ENCODE results near the gene PRKCE. TPM values are rescaled to one million over a fixed set of nuclear protein-coding genes. Genes with fewer than 3 reads are reported as not detected.
A peak's percentile ranks its signal among the peaks of the same experiment; 100 is the strongest.

Gene PRKCE
- total and polyA plus RNA-seq, 2 donors (not counting 3 experiments of a cell fraction or from before 2014, with no cell fraction given) = 27.9 to 33.9 TPM

- Histone ChIP-seq H2AFZ (ENCODE audit: low read depth, low read length) (no peak overlapping the region), H3K4me3 (replicated peaks in 1 of 3; ENCODE audit: insufficient read depth in 1 of 3, low read depth in 1 of 3, low read length in 3 of 3) (no peak overlapping the region), H4K20me1 (replicated peaks; ENCODE audit: control insufficient read depth, extremely low read depth, insufficient read depth, low read length) (no peaks in the 10 kb centered on the region), H3K9ac (replicated peaks; ENCODE audit: extremely low read depth, insufficient read depth, low read length) (no peak overlapping the region), H3K79me2 (ENCODE audit: control insufficient read depth, insufficient read depth, low read length) (no peaks in the 10 kb centered on the region), H3K4me1 (ENCODE audit: control insufficient read depth, extremely low read depth, insufficient read depth, low read length) (peaks cover 4% of the 10 kb centered on the region), H3K36me3 (ENCODE audit: control insufficient read depth in 2 of 2, extremely low read depth in 1 of 2, insufficient read depth in 2 of 2, low read length in 2 of 2) (no peaks in the 10 kb centered on the region), H3K27me3 (ENCODE audit: control insufficient read depth in 2 of 2, insufficient read depth in 2 of 2, low read length in 2 of 2) (peaks cover 0 to 10% of the 10 kb centered on the region in 2 experiments), H3K9me3 (replicated peaks; ENCODE audit: control insufficient read depth, insufficient read depth, low read length) (no peaks in the 10 kb centered on the region), H3K4me2 (ENCODE audit: insufficient read depth, low read length) (no peak overlapping the region), H3K27ac (ENCODE audit: insufficient read depth, low read depth, low read length) (no peak overlapping the region), H3K9me1 (replicated peaks; ENCODE audit: control insufficient read depth, extremely low read depth, insufficient read depth, low read length) (no peaks in the 10 kb centered on the region)
- TF ChIP-seq, protein P1, sequence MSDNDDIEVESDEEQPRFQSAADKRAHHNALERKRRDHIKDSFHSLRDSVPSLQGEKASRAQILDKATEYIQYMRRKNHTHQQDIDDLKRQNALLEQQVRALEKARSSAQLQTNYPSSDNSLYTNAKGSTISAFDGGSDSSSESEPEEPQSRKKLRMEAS (IDR thresholded peaks at IDR 0.05; ENCODE audit: insufficient read depth, insufficient read length) = no peak
- TF ChIP-seq POLR2A (IDR thresholded peaks at IDR 0.05; ENCODE audit: low read depth, low read length) (no peak), CTCF (IDR thresholded peaks at IDR 0.05; ENCODE audit: extremely low read depth in 1 of 2, insufficient read depth in 1 of 2, low read depth in 1 of 2, low read length in 2 of 2) (no peak), EZH2 (IDR thresholded peaks at IDR 0.05; ENCODE audit: borderline replicate concordance, low read depth, low read length, severe bottlenecking) (no peak), JUN (IDR thresholded peaks at IDR 0.05; ENCODE audit: borderline replicate concordance, insufficient read depth, insufficient read length, low read depth) (no peak)
- intact Hi-C loops (cut with micrococcal nuclease) (no loop called here), dilution Hi-C loops (cut with MboI; ENCODE audit: extremely low pct_ligation_motif_present, low sequenced_read_pairs) (no loop called here)
- POLR2A ChIA-PET = no interaction called here
- no peak for DNase-seq (ENCODE audit: low read depth, low spot score)
- no TSS peak for BruUV-seq (replicated peaks)
- CTCF ChIA-PET = no interaction called here
- no peak for FAIRE-seq
Observed at GRCh38 chr2:45765728-45766254, 114.3 kb downstream of the PRKCE start.

GRCh38 chr2:45768208-45768607, 116.7 kb downstream of the PRKCE start:
- no peak overlapping the region for H3K9ac ChIP-seq (replicated peaks; ENCODE audit: extremely low read depth, insufficient read depth, low read length)
- H4K20me1 ChIP-seq (replicated peaks; ENCODE audit: control insufficient read depth, extremely low read depth, insufficient read depth, low read length) = no peaks in the 10 kb centered on the region
- no peaks in the 10 kb centered on the region for H3K79me2 ChIP-seq (ENCODE audit: control insufficient read depth, insufficient read depth, low read length)
- H3K27ac ChIP-seq (ENCODE audit: insufficient read depth, low read depth, low read length) = no peak overlapping the region
- BruUV-seq (replicated peaks) = no TSS peak
- H3K36me3 ChIP-seq (ENCODE audit: control insufficient read depth in 2 of 2, extremely low read depth in 1 of 2, insufficient read depth in 2 of 2, low read length in 2 of 2) = no peaks in the 10 kb centered on the region
- intact Hi-C loops (cut with micrococcal nuclease) = no loop called here
- H3K27me3 ChIP-seq (ENCODE audit: control insufficient read depth in 2 of 2, insufficient read depth in 2 of 2, low read length in 2 of 2) = peaks cover 0 to 10% of the 10 kb centered on the region in 2 experiments
- POLR2A ChIA-PET = no interaction called here
- no peak overlapping the region for H3K4me2 ChIP-seq (ENCODE audit: insufficient read depth, low read length)
- FAIRE-seq (peak; percentile 31), DNase-seq (ENCODE audit: low read depth, low spot score) (no peak)
- TF ChIP-seq FOS (IDR thresholded peaks at IDR 0.05; ENCODE audit: borderline replicate concordance, insufficient read depth, low read length) (no peak), EZH2 (IDR thresholded peaks at IDR 0.05; ENCODE audit: borderline replicate concordance, low read depth, low read length, severe bottlenecking) (no peak), JUN (IDR thresholded peaks at IDR 0.05; ENCODE audit: borderline replicate concordance, insufficient read depth, insufficient read length, low read depth) (no peak), POLR2AphosphoS5 (IDR thresholded peaks at IDR 0.05; ENCODE audit: insufficient read depth, low read depth, low read length) (no peak), GATA2 (IDR thresholded peaks at IDR 0.05; ENCODE audit: insufficient read depth, insufficient read length, low read depth, low read length) (no peak), CTCF (IDR thresholded peaks at IDR 0.05; ENCODE audit: extremely low read depth in 1 of 2, insufficient read depth in 1 of 2, low read depth in 1 of 2, low read length in 2 of 2) (no peak), POLR2A (IDR thresholded peaks at IDR 0.05; ENCODE audit: low read depth, low read length) (no peak), MYC (IDR thresholded peaks at IDR 0.05; ENCODE audit: low read depth, low read length) (no peak)
- TF ChIP-seq, protein P1 (IDR thresholded peaks at IDR 0.05; ENCODE audit: insufficient read depth, insufficient read length) = no peak
- H2AFZ ChIP-seq (ENCODE audit: low read depth, low read length) = no peak overlapping the region
- no peak overlapping the region for H3K4me3 ChIP-seq (replicated peaks in 1 of 3; ENCODE audit: insufficient read depth in 1 of 3, low read depth in 1 of 3, low read length in 3 of 3)
- dilution Hi-C loops (cut with MboI; ENCODE audit: extremely low pct_ligation_motif_present, low sequenced_read_pairs) = no loop called here
- peaks cover 10% of the 10 kb centered on the region for H3K4me1 ChIP-seq (ENCODE audit: control insufficient read depth, extremely low read depth, insufficient read depth, low read length)
- CTCF ChIA-PET = interaction anchor here (1.5 to 2.0 kb wide), 2 partner anchors 10 to 168 kb away, joined by 4 to 9 read pairs; no protein-coding TSS in a partner anchor
- no peaks in the 10 kb centered on the region for H3K9me3 ChIP-seq (replicated peaks; ENCODE audit: control insufficient read depth, insufficient read depth, low read length)
- H3K9me1 ChIP-seq (replicated peaks; ENCODE audit: control insufficient read depth, extremely low read depth, insufficient read depth, low read length) = no peaks in the 10 kb centered on the region
